IMR-90 (cell line): Measurements from ENCODE around the gene MXRA8. TPM values are rescaled to one million over a fixed set of nuclear protein-coding genes. Genes with fewer than 3 reads are reported as not detected.
A peak's percentile ranks its signal among the peaks of the same experiment; 100 is the strongest.

ENCODE experiments used
- ATAC-seq: fragments of 200-7000 bp; cut with Tn5 transposase; 2 replicates; pipeline ENCODE4 v1.9.1; 2020; ENCODE audit warnings: low read depth, mild to moderate bottlenecking, moderate library complexity
- BruUV-seq: library from RNA; stranded (reverse); fragments of 400-500 nt; replicated peaks from 2 replicates; lab custom pipeline; 2021; lab: Mats Ljungman, UMichigan
- CTCF ChIA-PET: fragments of 300-600 bp; formaldehyde crosslinking; extraction: SDS; loops from one replicate; lab custom pipeline; 2021; ENCODE audit warnings: antibody characterized with exemption; lab: Yijun Ruan, JAX
- POLR2A ChIA-PET: fragments of 300-600 bp; sonication (Branson Sonifier 250); formaldehyde crosslinking; loops from one replicate; lab custom pipeline; 2022; ENCODE audit warnings: antibody characterized with exemption; ENCODE audit not compliant: unreplicated experiment; lab: Charles Lee
- DNase-seq: peaks from one replicate; pipeline ENCODE4 v3.0.0; 2013
- H2AFZ ChIP-seq: replicated peaks from 2 replicates; pipeline ENCODE3; 2013; ENCODE audit warnings: low read length, mild to moderate bottlenecking; ENCODE audit not compliant: poor library complexity
- H2AK5ac ChIP-seq: 2 replicates; pipeline ENCODE4 v1.6.1; 2013; ENCODE audit warnings: low read depth, low read length, inconsistent platforms
- H2AK9ac ChIP-seq: replicated peaks from 2 replicates; pipeline ENCODE3; 2013; ENCODE audit warnings: mild to moderate bottlenecking, low read depth, low read length, moderate library complexity; ENCODE audit not compliant: poor library complexity
- H2BK120ac ChIP-seq: 2 replicates; pipeline ENCODE4 v1.6.1; 2013; ENCODE audit warnings: low read depth, low read length, inconsistent platforms
- H2BK15ac ChIP-seq: 3 replicates; pipeline ENCODE4 v1.6.1; 2013; ENCODE audit warnings: low read depth, low read length, inconsistent platforms
- H2BK20ac ChIP-seq: 2 replicates; pipeline ENCODE4 v1.6.1; 2013; ENCODE audit warnings: low read depth, mild to moderate bottlenecking, inconsistent platforms, low read length, moderate library complexity
- H2BK5ac ChIP-seq: 2 replicates; pipeline ENCODE4 v1.6.1; 2013; ENCODE audit warnings: mild to moderate bottlenecking, low read depth, low read length, inconsistent platforms; ENCODE audit not compliant: poor library complexity, severe bottlenecking
- H3K14ac ChIP-seq: replicated peaks from 2 replicates; pipeline ENCODE4 v1.6.1; 2013; ENCODE audit warnings: low read depth, low read length, inconsistent platforms
- H3K18ac ChIP-seq: 2 replicates; pipeline ENCODE4 v1.6.1; 2013; ENCODE audit warnings: low read depth, low read length, control low read depth
- H3K23ac ChIP-seq: 2 replicates; pipeline ENCODE4 v1.6.1; 2013; ENCODE audit warnings: low read depth, low read length, inconsistent platforms
- H3K27ac ChIP-seq: 2 replicates; pipeline ENCODE4 v1.5.1; 2013; ENCODE audit warnings: mild to moderate bottlenecking, control low read depth, low read length; ENCODE audit not compliant: insufficient read depth
- H3K27me3 ChIP-seq: 2 replicates; pipeline ENCODE4 v1.6.1; 2013; ENCODE audit warnings: low read length; ENCODE audit not compliant: control insufficient read depth, insufficient read depth
- H3K36me3 ChIP-seq: 2 replicates; pipeline ENCODE4 v1.6.1; 2013; ENCODE audit warnings: low read length, mixed read lengths; ENCODE audit not compliant: control insufficient read depth, insufficient read depth
- H3K4ac ChIP-seq: 2 replicates; pipeline ENCODE4 v1.6.1; 2013; ENCODE audit warnings: low read depth, low read length, inconsistent platforms
- H3K4me1 ChIP-seq: 2 replicates; pipeline ENCODE4 v1.6.1; 2013; ENCODE audit warnings: low read length, mixed read lengths; ENCODE audit not compliant: control insufficient read depth, insufficient read depth
- H3K4me2 ChIP-seq: 2 replicates; pipeline ENCODE4 v1.6.1; 2013; ENCODE audit warnings: low read depth, mild to moderate bottlenecking, control low read depth, low read length, moderate library complexity
- H3K4me3 ChIP-seq: 2 replicates; pipeline ENCODE4 v1.5.1; 2013; ENCODE audit warnings: low read depth, mild to moderate bottlenecking, control low read depth, low read length, moderate library complexity; ENCODE audit not compliant: insufficient read depth
- H3K56ac ChIP-seq: 2 replicates; pipeline ENCODE4 v1.6.1; 2013; ENCODE audit warnings: low read length, inconsistent platforms; ENCODE audit not compliant: insufficient read depth; ENCODE audit errors: extremely low read depth
- H3K79me1 ChIP-seq, 2 experiments: 2 replicates each; pipeline ENCODE4 v1.6.1; 2013; ENCODE audit warnings: low read length in 2 of 2, inconsistent platforms in 1 of 2, low read depth in 1 of 2
- H3K9ac ChIP-seq: 2 replicates; pipeline ENCODE4 v1.6.1; 2013; ENCODE audit warnings: low read depth, low read length, control low read depth
- H3K9me1 ChIP-seq: 2 replicates; pipeline ENCODE4 v1.6.1; 2013; ENCODE audit warnings: low read length, inconsistent platforms; ENCODE audit not compliant: insufficient read depth
- H3K9me3 ChIP-seq: 2 replicates; pipeline ENCODE4 v1.6.1; 2013; ENCODE audit warnings: low read length; ENCODE audit not compliant: control insufficient read depth, insufficient read depth
- H4K20me1 ChIP-seq: 2 replicates; pipeline ENCODE4 v1.6.1; 2013; ENCODE audit warnings: low read length, inconsistent platforms; ENCODE audit not compliant: insufficient read depth
- H4K5ac ChIP-seq: 2 replicates; pipeline ENCODE4 v1.6.1; 2013; ENCODE audit warnings: mild to moderate bottlenecking, low read depth, low read length, control low read depth
- H4K8ac ChIP-seq, 2 experiments: 2 replicates each; pipeline ENCODE4 v1.6.1; 2013; ENCODE audit warnings: low read depth in 2 of 2, low read length in 2 of 2, control low read depth in 1 of 2, inconsistent platforms in 1 of 2
- H4K91ac ChIP-seq: 2 replicates; pipeline ENCODE4 v1.6.1; 2013; ENCODE audit warnings: low read depth, low read length, inconsistent platforms; ENCODE audit not compliant: insufficient read depth
- BHLHE40 ChIP-seq: fragments of 150-350 bp; IDR thresholded peaks from 2 replicates; pipeline ENCODE4 v1.6.1; 2016; ENCODE audit warnings: mild to moderate bottlenecking, low read depth, low read length
- CHD1 ChIP-seq: IDR thresholded peaks from 2 replicates; pipeline ENCODE4 v1.6.1; 2012; ENCODE audit warnings: low read depth, low read length, improper control_type of control experiment
- CTCF ChIP-seq: conservative IDR thresholded peaks from 2 replicates; pipeline ENCODE4 v1.5.1; 2012; ENCODE audit warnings: mild to moderate bottlenecking, low read depth, low read length, improper control_type of control experiment
- FOS ChIP-seq: fragments of 150-350 bp; IDR thresholded peaks from 2 replicates; pipeline ENCODE4 v1.6.1; 2016; ENCODE audit warnings: low read depth, low read length
- MAFK ChIP-seq: IDR thresholded peaks from 2 replicates; pipeline ENCODE4 v1.6.1; 2012; ENCODE audit warnings: low read depth, low read length, improper control_type of control experiment
- MAZ ChIP-seq: IDR thresholded peaks from 2 replicates; pipeline ENCODE4 v1.6.1; 2012; ENCODE audit warnings: low read depth, mild to moderate bottlenecking, low read length, improper control_type of control experiment, moderate library complexity, borderline replicate concordance
- NFE2L2 ChIP-seq: fragments of 150-350 bp; IDR thresholded peaks from 2 replicates; pipeline ENCODE4 v1.6.1; 2016; ENCODE audit warnings: low read depth, mild to moderate bottlenecking, low read length
- POLR2A ChIP-seq: IDR thresholded peaks from 2 replicates; pipeline ENCODE4 v1.6.1; 2012; ENCODE audit warnings: mild to moderate bottlenecking, low read depth, low read length
- RAD21 ChIP-seq: IDR thresholded peaks from 2 replicates; pipeline ENCODE4 v1.6.1; 2012; ENCODE audit warnings: low read length, improper control_type of control experiment
- RFX5 ChIP-seq: IDR thresholded peaks from 2 replicates; pipeline ENCODE4 v1.8.0; 2012; ENCODE audit warnings: low read depth, mild to moderate bottlenecking, low read length, moderate library complexity
- SMC3 ChIP-seq: fragments of 150-350 bp; IDR thresholded peaks from 2 replicates; pipeline ENCODE4 v1.6.1; 2016; ENCODE audit warnings: low read depth, mild to moderate bottlenecking, antibody characterized with exemption, low read length, moderate library complexity
- WGBS, 2 experiments: methylation state at CpG; one replicate each; pipeline versions ENCODE4 v1.1.5 to v1.1.7; 2013; ENCODE audit warnings: missing lambda C conversion rate in 2 of 2; ENCODE audit not compliant: insufficient read length in 1 of 2; ENCODE audit errors: extremely low coverage in 2 of 2; 5-methylcytosine and 5-hydroxymethylcytosine counted together
- dilution Hi-C: fragments of 300-500 bp; cut with HindIII; formaldehyde crosslinking; loops from one replicate; pipeline ENCODE4 v1.14.3; 2018; ENCODE audit warnings: low sequenced_read_pairs; ENCODE audit not compliant: unreplicated experiment
- in situ Hi-C: fragments of 300-500 bp; cut with MboI; formaldehyde crosslinking; loops from 3 replicates; pipeline ENCODE4 v1.14.3; 2019; ENCODE audit warnings: low sequenced_read_pairs, inconsistent platforms, mixed read lengths
- intact Hi-C: fragments of 100-400 bp; cut with micrococcal nuclease; formaldehyde crosslinking; loops from 2 replicates; pipeline ENCODE4 v1.10.0; 2022
- polyA plus RNA-seq, 3 experiments: library from polyadenylated mRNA; depleted of rRNA; stranded (reverse); fragments of >200 nt; gene quantifications; 2 replicates each; pipeline ENCODE4 v1.2.3, GENCODE V29; 2012; ENCODE audit warnings: low replicate concordance in 1 of 3
- total RNA-seq: library from RNA; depleted of rRNA; stranded (reverse); fragments of >200 nt; gene quantifications from 2 replicates; pipeline ENCODE4 v1.2.3, GENCODE V29; 2012
- TF ChIP-seq, protein P1 (sequence below): fragments of 150-350 bp; IDR thresholded peaks from 2 replicates; pipeline ENCODE4 v1.6.1; 2017; ENCODE audit warnings: mild to moderate bottlenecking, antibody characterized with exemption, low read length, low read depth

Gene MXRA8
- total and polyA plus RNA-seq, 2 of the 4 experiments (the other 2 are of a cell fraction) = 92.5 to 469 TPM

GRCh38 chr1:1400576-1401456 is 42.5 kb upstream of the MXRA8 start:
- no TSS peak for BruUV-seq
- POLR2A ChIA-PET = interaction anchor here (0.9 to 1.0 kb wide), 2 partner anchors 10 to 31 kb away, joined by 3 read pairs; no protein-coding TSS in a partner anchor
- dilution Hi-C loops = no loop called here

More at GRCh38 chr1:1400576-1401456, 42.5 kb upstream of the MXRA8 start:
- peaks cover 22 to 66% of the 10 kb centered on the region in 2 experiments for H3K79me1 ChIP-seq
- H3K4me3 ChIP-seq = peak overlapping the region; percentile 93
- H3K27ac ChIP-seq = peak overlapping the region; percentile 92
- ATAC-seq (no peak), DNase-seq (peak; percentile 23)
- H4K5ac ChIP-seq = peak overlapping the region; percentile 84
- intact Hi-C loops (no loop called here), in situ Hi-C loops (no loop called here)
- H3K9me1 ChIP-seq = peaks cover 11% of the 10 kb centered on the region
- peak overlapping the region; percentile 94 for H2AFZ ChIP-seq
- peak overlapping the region; percentile 97 for H2AK5ac ChIP-seq
- peak overlapping the region; percentile 99 for H2AK9ac ChIP-seq
- peaks cover 53% of the 10 kb centered on the region for H3K36me3 ChIP-seq
- TF ChIP-seq MAFK = no peak
- no peak for TF ChIP-seq BHLHE40
- TF ChIP-seq NFE2L2 = no peak
- TF ChIP-seq RFX5 = no peak
- no peak for TF ChIP-seq RAD21
- TF ChIP-seq POLR2A = no peak
- TF ChIP-seq CTCF = no peak
- TF ChIP-seq, protein P1, sequence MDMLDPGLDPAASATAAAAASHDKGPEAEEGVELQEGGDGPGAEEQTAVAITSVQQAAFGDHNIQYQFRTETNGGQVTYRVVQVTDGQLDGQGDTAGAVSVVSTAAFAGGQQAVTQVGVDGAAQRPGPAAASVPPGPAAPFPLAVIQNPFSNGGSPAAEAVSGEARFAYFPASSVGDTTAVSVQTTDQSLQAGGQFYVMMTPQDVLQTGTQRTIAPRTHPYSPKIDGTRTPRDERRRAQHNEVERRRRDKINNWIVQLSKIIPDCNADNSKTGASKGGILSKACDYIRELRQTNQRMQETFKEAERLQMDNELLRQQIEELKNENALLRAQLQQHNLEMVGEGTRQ = no peak
- no peak for TF ChIP-seq CHD1
- no peak for TF ChIP-seq FOS
- no peak for TF ChIP-seq MAZ
- no peak for TF ChIP-seq SMC3
- no peak overlapping the region for H4K91ac ChIP-seq
- no peak overlapping the region for H2BK20ac ChIP-seq
- H3K27me3 ChIP-seq = no peaks in the 10 kb centered on the region
- peaks cover 12% of the 10 kb centered on the region for H3K4me1 ChIP-seq
- H3K9ac ChIP-seq = peak overlapping the region; percentile 97
- peak overlapping the region; percentile 93 for H3K4me2 ChIP-seq
- no peak overlapping the region for H2BK15ac ChIP-seq
- CTCF ChIA-PET = interaction anchor here (1.1 kb wide), 1 partner anchor 40 kb away, joined by 6 read pairs; no protein-coding TSS in a partner anchor
- peak overlapping the region; percentile 99; the same call in 1 of the 2 replicates for H3K14ac ChIP-seq
- no peak overlapping the region for H3K18ac ChIP-seq
- H3K23ac ChIP-seq = peak overlapping the region; percentile 98; the same call in 1 of the 2 replicates
- H2BK120ac ChIP-seq = no peak overlapping the region
- H3K9me3 ChIP-seq = no peaks in the 10 kb centered on the region
- peak overlapping the region; percentile 77 for H2BK5ac ChIP-seq
- H3K56ac ChIP-seq = 0 out of 2 replicates have a peak overlapping the region, but pooled peaks have one; percentile 24
- peaks cover 28% of the 10 kb centered on the region; the same call in 1 of the 2 replicates for H4K20me1 ChIP-seq
- WGBS, 2 experiments = 94% methylated on average over 13 of the region's 22 CpGs; no CpG with 5 or more reads in 1 of the 2 experiments
- H4K8ac ChIP-seq = peak overlapping the region; percentile 5 to 93; a peak in 3 of 4 replicates
- peak overlapping the region; percentile 96 for H3K4ac ChIP-seq
